Mucosa of stomach (tissue), 1 donor: ENCODE measurements around the gene COL24A1.

ENCODE experiments used
- H3K27me3 ChIP-seq: one replicate; pipeline ENCODE4 v1.7.0; 2013; ENCODE audit warnings: mild to moderate bottlenecking, low read length; ENCODE audit not compliant: control insufficient read depth, insufficient read depth
- H3K36me3 ChIP-seq: one replicate; pipeline ENCODE4 v1.7.0; 2013; ENCODE audit warnings: low read length; ENCODE audit not compliant: control insufficient read depth, insufficient read depth
- H3K4me1 ChIP-seq: one replicate; pipeline ENCODE4 v1.7.0; 2013; ENCODE audit warnings: mild to moderate bottlenecking, low read length; ENCODE audit not compliant: control insufficient read depth, insufficient read depth
- H3K4me3 ChIP-seq: one replicate; pipeline ENCODE4 v1.7.0; 2013; ENCODE audit warnings: low read length
- H3K9ac ChIP-seq: one replicate; pipeline ENCODE4 v1.7.0; 2013; ENCODE audit warnings: mild to moderate bottlenecking, low read length, moderate library complexity
- H3K9me3 ChIP-seq: one replicate; pipeline ENCODE4 v1.7.0; 2013; ENCODE audit warnings: mild to moderate bottlenecking, low read length, moderate library complexity; ENCODE audit not compliant: control insufficient read depth
- donor health status: Pancreatic carcinoma.

COL24A1 gene

GRCh38 chr1:85952460-85952859 lies 204.1 kb downstream of the COL24A1 start:
- no peaks in the 10 kb centered on the region for H3K27me3 ChIP-seq
- no peaks in the 10 kb centered on the region for H3K36me3 ChIP-seq
- no peaks in the 10 kb centered on the region for H3K4me1 ChIP-seq
- H3K9me3 ChIP-seq: no peaks in the 10 kb centered on the region
- no peak overlapping the region for H3K9ac ChIP-seq
- H3K4me3 ChIP-seq: no peak overlapping the region

- no peak overlapping the region for H3K9ac ChIP-seq
- H3K4me1 ChIP-seq: no peaks in the 10 kb centered on the region
- no peaks in the 10 kb centered on the region for H3K36me3 ChIP-seq
- no peaks in the 10 kb centered on the region for H3K27me3 ChIP-seq
- no peaks in the 10 kb centered on the region for H3K9me3 ChIP-seq
- no peak overlapping the region for H3K4me3 ChIP-seq
Observed at GRCh38 chr1:85947186-85947585, 209.4 kb downstream of the COL24A1 start.

GRCh38 chr1:85943945-85944344 lies 212.6 kb downstream of the COL24A1 start:
- Histone ChIP-seq H3K4me3 (no peak overlapping the region), H3K9me3 (no peaks in the 10 kb centered on the region)

GRCh38 chr1:85943526-85943925 lies 213.0 kb downstream of the COL24A1 start:
- Histone ChIP-seq H3K36me3 (no peaks in the 10 kb centered on the region), H3K9ac (no peak overlapping the region), H3K27me3 (no peaks in the 10 kb centered on the region), H3K4me1 (no peaks in the 10 kb centered on the region), H3K4me3 (no peak overlapping the region), H3K9me3 (no peaks in the 10 kb centered on the region)

More at GRCh38 chr1:85943945-85944344, 212.6 kb downstream of the COL24A1 start:
- Histone ChIP-seq H3K9ac (no peak overlapping the region), H3K27me3 (no peaks in the 10 kb centered on the region), H3K4me1 (no peaks in the 10 kb centered on the region), H3K36me3 (no peaks in the 10 kb centered on the region)

GRCh38 chr1:85940656-85941306 lies 215.8 kb downstream of the COL24A1 start:
- no peaks in the 10 kb centered on the region for H3K9me3 ChIP-seq
- H3K4me3 ChIP-seq: no peak overlapping the region
- H3K27me3 ChIP-seq: no peaks in the 10 kb centered on the region

GRCh38 chr1:85938829-85939228 lies 217.7 kb downstream of the COL24A1 start:
- H3K27me3 ChIP-seq: no peaks in the 10 kb centered on the region
- no peaks in the 10 kb centered on the region for H3K9me3 ChIP-seq
- H3K4me1 ChIP-seq: no peaks in the 10 kb centered on the region
- no peak overlapping the region for H3K9ac ChIP-seq
- no peaks in the 10 kb centered on the region for H3K36me3 ChIP-seq
- no peak overlapping the region for H3K4me3 ChIP-seq

More at GRCh38 chr1:85940656-85941306, 215.8 kb downstream of the COL24A1 start:
- Histone ChIP-seq H3K36me3 (no peaks in the 10 kb centered on the region), H3K9ac (no peak overlapping the region), H3K4me1 (no peaks in the 10 kb centered on the region)

GRCh38 chr1:85936470-85936869 lies 220.1 kb downstream of the COL24A1 start:
- Histone ChIP-seq H3K4me3 (no peak overlapping the region), H3K27me3 (no peaks in the 10 kb centered on the region), H3K4me1 (no peaks in the 10 kb centered on the region), H3K36me3 (no peaks in the 10 kb centered on the region), H3K9me3 (no peaks in the 10 kb centered on the region), H3K9ac (no peak overlapping the region)

GRCh38 chr1:85936057-85936456 lies 220.5 kb downstream of the COL24A1 start:
- Histone ChIP-seq H3K4me3 (no peak overlapping the region), H3K9ac (no peak overlapping the region), H3K9me3 (no peaks in the 10 kb centered on the region), H3K36me3 (no peaks in the 10 kb centered on the region), H3K4me1 (no peaks in the 10 kb centered on the region), H3K27me3 (no peaks in the 10 kb centered on the region)

GRCh38 chr1:85935234-85935633 lies 221.3 kb downstream of the COL24A1 start:
- Histone ChIP-seq H3K9me3 (no peaks in the 10 kb centered on the region), H3K4me1 (no peaks in the 10 kb centered on the region), H3K9ac (no peak overlapping the region), H3K4me3 (no peak overlapping the region), H3K36me3 (no peaks in the 10 kb centered on the region), H3K27me3 (no peaks in the 10 kb centered on the region)

- no peak overlapping the region for H3K4me3 ChIP-seq
- no peak overlapping the region for H3K9ac ChIP-seq
- no peaks in the 10 kb centered on the region for H3K27me3 ChIP-seq
- no peaks in the 10 kb centered on the region for H3K9me3 ChIP-seq
- no peaks in the 10 kb centered on the region for H3K36me3 ChIP-seq
- H3K4me1 ChIP-seq: no peaks in the 10 kb centered on the region
Observed at GRCh38 chr1:85934516-85934915, 222.1 kb downstream of the COL24A1 start.

GRCh38 chr1:85933961-85934360 lies 222.6 kb downstream of the COL24A1 start:
- H3K4me3 ChIP-seq: no peak overlapping the region
- H3K27me3 ChIP-seq: no peaks in the 10 kb centered on the region
- H3K36me3 ChIP-seq: no peaks in the 10 kb centered on the region
- H3K9ac ChIP-seq: no peak overlapping the region
- H3K9me3 ChIP-seq: no peaks in the 10 kb centered on the region
- H3K4me1 ChIP-seq: no peaks in the 10 kb centered on the region

GRCh38 chr1:85911742-85912141 lies 244.8 kb downstream of the COL24A1 start:
- no peak overlapping the region for H3K4me3 ChIP-seq
- H3K36me3 ChIP-seq: no peaks in the 10 kb centered on the region
- H3K9me3 ChIP-seq: no peaks in the 10 kb centered on the region
- H3K4me1 ChIP-seq: no peaks in the 10 kb centered on the region
- no peak overlapping the region for H3K9ac ChIP-seq
- no peaks in the 10 kb centered on the region for H3K27me3 ChIP-seq

- Histone ChIP-seq H3K27me3 (no peaks in the 10 kb centered on the region), H3K36me3 (no peaks in the 10 kb centered on the region), H3K9ac (no peak overlapping the region), H3K4me1 (no peaks in the 10 kb centered on the region), H3K4me3 (no peak overlapping the region), H3K9me3 (no peaks in the 10 kb centered on the region)
Observed at GRCh38 chr1:85900921-85901320, 255.7 kb downstream of the COL24A1 start.
